SK-N-SH treated with all-trans-retinoic acid at 6 μM for 48 hours (cell line): ENCODE results near the gene EHHADH.

ENCODE experiments used
- CSDC2 ChIP-seq: fragments of 250-450 bp; sonication (Bioruptor Pico); IDR thresholded peaks from 2 replicates; pipeline ENCODE4 v1.5.0; 2020; ENCODE audit warnings: mild to moderate bottlenecking, moderate library complexity
- ISL1 ChIP-seq: fragments of 250-450 bp; sonication (Bioruptor Pico); IDR thresholded peaks from 2 replicates; pipeline ENCODE4 v2.1.2; 2022; ENCODE audit warnings: mild to moderate bottlenecking, moderate library complexity
- OSR1 ChIP-seq: fragments of 250-450 bp; sonication (Bioruptor Pico); IDR thresholded peaks from 2 replicates; pipeline ENCODE4 v1.8.0; 2022; ENCODE audit warnings: moderate library complexity, mild to moderate bottlenecking, inconsistent platforms
- TCF4 ChIP-seq: fragments of 250-450 bp; sonication (Bioruptor Pico); IDR thresholded peaks from 2 replicates; pipeline ENCODE4 v1.8.0; 2021; ENCODE audit warnings: mild to moderate bottlenecking, moderate library complexity, borderline replicate concordance
- ZC3H10 ChIP-seq: fragments of 250-450 bp; sonication (Bioruptor Pico); IDR thresholded peaks from 2 replicates; pipeline ENCODE4 v1.5.1; 2021; ENCODE audit warnings: mild to moderate bottlenecking, moderate library complexity
- ZFP3 ChIP-seq: fragments of 250-450 bp; sonication (Bioruptor Pico); IDR thresholded peaks from 2 replicates; pipeline ENCODE4 v1.5.0; 2020; ENCODE audit warnings: mild to moderate bottlenecking, moderate library complexity
- ZFP30 ChIP-seq: fragments of 450-650 bp; formaldehyde crosslinking; IDR thresholded peaks from 2 replicates; pipeline ENCODE4 v1.5.0; 2022; ENCODE audit warnings: mild to moderate bottlenecking, moderate library complexity
- ZNF565 ChIP-seq: fragments of 450-650 bp; formaldehyde crosslinking; conservative IDR thresholded peaks from 2 replicates; pipeline ENCODE4 v1.5.0; 2020; ENCODE audit warnings: low read depth, mild to moderate bottlenecking, moderate library complexity
- TF ChIP-seq, protein P1 (sequence below): fragments of 250-450 bp; sonication (Bioruptor Pico); IDR thresholded peaks from 2 replicates; pipeline ENCODE4 v1.5.1; 2021; ENCODE audit warnings: mild to moderate bottlenecking, moderate library complexity
- TF ChIP-seq, protein P2 (sequence below): fragments of 250-450 bp; sonication (Bioruptor Pico); IDR thresholded peaks from 2 replicates; pipeline ENCODE4 v1.8.0; 2020; ENCODE audit warnings: mild to moderate bottlenecking, moderate library complexity, borderline replicate concordance
- TF ChIP-seq, protein P3 (sequence below): fragments of 250-450 bp; sonication (Bioruptor Pico); IDR thresholded peaks from 2 replicates; pipeline ENCODE4 v1.5.0; 2020; ENCODE audit warnings: mild to moderate bottlenecking, moderate library complexity

DNA sequence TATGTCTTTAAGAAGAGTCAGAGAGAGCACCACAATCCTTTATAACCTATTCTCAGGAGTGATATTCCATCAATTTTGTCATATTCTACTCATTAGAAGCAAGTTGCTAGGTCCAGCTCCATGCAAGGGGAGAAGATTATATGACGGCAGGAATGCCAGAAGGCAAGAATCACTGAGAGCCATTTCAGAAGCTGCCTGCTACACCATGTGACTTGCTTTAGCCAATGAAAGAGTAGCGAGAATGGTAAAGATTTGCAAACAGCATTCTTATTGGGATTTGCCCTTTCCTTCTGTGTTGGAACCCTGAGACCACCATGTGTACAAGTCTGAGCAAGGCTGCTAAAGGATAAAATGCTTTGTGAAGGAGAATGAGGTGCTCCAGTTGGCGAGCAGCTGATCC lies 96.5 kb downstream of the EHHADH start:
- TF ChIP-seq ISL1 (CRISPR knock-in tag), result no peak
- TF ChIP-seq, protein P1, sequence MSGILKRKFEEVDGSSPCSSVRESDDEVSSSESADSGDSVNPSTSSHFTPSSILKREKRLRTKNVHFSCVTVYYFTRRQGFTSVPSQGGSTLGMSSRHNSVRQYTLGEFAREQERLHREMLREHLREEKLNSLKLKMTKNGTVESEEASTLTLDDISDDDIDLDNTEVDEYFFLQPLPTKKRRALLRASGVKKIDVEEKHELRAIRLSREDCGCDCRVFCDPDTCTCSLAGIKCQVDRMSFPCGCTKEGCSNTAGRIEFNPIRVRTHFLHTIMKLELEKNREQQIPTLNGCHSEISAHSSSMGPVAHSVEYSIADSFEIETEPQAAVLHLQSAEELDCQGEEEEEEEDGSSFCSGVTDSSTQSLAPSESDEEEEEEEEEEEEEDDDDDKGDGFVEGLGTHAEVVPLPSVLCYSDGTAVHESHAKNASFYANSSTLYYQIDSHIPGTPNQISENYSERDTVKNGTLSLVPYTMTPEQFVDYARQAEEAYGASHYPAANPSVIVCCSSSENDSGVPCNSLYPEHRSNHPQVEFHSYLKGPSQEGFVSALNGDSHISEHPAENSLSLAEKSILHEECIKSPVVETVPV, result no peak
- no peak for TF ChIP-seq OSR1
- no peak for TF ChIP-seq CSDC2 (CRISPR knock-in tag)
- no peak for TF ChIP-seq ZC3H10 (CRISPR knock-in tag)
- TF ChIP-seq ZFP30 (CRISPR knock-in tag), result no peak
- no peak for TF ChIP-seq ZFP3 (CRISPR knock-in tag)
- TF ChIP-seq TCF4 (CRISPR knock-in tag), result no peak
- TF ChIP-seq, protein P2, sequence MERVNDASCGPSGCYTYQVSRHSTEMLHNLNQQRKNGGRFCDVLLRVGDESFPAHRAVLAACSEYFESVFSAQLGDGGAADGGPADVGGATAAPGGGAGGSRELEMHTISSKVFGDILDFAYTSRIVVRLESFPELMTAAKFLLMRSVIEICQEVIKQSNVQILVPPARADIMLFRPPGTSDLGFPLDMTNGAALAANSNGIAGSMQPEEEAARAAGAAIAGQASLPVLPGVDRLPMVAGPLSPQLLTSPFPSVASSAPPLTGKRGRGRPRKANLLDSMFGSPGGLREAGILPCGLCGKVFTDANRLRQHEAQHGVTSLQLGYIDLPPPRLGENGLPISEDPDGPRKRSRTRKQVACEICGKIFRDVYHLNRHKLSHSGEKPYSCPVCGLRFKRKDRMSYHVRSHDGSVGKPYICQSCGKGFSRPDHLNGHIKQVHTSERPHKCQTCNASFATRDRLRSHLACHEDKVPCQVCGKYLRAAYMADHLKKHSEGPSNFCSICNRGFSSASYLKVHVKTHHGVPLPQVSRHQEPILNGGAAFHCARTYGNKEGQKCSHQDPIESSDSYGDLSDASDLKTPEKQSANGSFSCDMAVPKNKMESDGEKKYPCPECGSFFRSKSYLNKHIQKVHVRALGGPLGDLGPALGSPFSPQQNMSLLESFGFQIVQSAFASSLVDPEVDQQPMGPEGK, result no peak
- TF ChIP-seq, protein P3, sequence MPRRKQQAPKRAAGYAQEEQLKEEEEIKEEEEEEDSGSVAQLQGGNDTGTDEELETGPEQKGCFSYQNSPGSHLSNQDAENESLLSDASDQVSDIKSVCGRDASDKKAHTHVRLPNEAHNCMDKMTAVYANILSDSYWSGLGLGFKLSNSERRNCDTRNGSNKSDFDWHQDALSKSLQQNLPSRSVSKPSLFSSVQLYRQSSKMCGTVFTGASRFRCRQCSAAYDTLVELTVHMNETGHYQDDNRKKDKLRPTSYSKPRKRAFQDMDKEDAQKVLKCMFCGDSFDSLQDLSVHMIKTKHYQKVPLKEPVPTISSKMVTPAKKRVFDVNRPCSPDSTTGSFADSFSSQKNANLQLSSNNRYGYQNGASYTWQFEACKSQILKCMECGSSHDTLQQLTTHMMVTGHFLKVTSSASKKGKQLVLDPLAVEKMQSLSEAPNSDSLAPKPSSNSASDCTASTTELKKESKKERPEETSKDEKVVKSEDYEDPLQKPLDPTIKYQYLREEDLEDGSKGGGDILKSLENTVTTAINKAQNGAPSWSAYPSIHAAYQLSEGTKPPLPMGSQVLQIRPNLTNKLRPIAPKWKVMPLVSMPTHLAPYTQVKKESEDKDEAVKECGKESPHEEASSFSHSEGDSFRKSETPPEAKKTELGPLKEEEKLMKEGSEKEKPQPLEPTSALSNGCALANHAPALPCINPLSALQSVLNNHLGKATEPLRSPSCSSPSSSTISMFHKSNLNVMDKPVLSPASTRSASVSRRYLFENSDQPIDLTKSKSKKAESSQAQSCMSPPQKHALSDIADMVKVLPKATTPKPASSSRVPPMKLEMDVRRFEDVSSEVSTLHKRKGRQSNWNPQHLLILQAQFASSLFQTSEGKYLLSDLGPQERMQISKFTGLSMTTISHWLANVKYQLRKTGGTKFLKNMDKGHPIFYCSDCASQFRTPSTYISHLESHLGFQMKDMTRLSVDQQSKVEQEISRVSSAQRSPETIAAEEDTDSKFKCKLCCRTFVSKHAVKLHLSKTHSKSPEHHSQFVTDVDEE (CRISPR knock-in tag), result no peak
- TF ChIP-seq ZNF565, result no peak
